ENCODE measurements around the gene ADAMTS8.

The ADAMTS8 gene

DNA sequence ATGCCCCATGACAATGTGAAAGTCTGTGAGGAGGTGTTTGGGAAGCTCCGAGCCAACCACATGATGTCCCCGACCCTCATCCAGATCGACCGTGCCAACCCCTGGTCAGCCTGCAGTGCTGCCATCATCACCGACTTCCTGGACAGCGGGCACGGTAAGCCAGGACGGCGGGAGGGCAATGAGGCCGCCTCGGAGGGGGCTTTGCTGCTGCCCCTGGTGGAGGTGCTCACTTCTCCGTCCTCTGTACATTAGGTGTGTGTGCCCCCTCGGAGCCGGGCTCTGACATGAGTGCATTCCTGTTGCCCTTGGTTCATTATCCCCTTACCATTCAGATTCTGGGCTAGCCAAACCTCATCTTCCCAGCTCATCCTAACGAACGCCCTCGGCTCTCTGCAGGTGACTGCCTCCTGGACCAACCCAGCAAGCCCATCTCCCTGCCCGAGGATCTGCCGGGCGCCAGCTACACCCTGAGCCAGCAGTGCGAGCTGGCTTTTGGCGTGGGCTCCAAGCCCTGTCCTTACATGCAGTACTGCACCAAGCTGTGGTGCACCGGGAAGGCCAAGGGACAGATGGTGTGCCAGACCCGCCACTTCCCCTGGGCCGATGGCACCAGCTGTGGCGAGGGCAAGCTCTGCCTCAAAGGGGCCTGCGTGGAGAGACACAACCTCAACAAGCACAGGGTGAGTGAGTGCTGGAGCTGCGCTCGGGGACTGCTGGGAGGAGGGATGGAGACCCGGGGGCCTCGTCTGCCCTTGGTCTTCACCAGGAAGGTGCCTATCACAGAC is 33.9 kb upstream of the ADAMTS8 start:
- no peak for DNase-seq

DNA sequence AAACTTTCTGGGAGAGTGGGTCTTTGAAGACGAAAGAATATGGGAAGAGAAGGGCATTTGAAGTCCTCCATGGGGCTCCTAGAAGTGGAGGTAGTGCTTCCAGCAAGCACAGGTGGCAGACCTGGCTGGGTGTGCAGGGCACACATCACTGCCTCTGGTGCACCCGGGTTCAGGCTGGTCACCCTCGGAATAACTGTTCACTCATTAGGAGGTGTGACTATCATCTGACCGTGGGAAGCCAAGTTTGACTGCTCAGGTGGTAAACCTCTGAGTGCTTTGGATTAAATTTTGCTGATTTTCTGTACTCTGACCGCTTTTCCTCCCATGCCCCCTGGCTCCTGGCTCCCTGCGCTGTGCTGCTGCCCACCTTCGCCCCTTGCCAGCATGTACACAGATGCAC is 31.1 kb upstream of the ADAMTS8 start:
- no peak for DNase-seq

DNA sequence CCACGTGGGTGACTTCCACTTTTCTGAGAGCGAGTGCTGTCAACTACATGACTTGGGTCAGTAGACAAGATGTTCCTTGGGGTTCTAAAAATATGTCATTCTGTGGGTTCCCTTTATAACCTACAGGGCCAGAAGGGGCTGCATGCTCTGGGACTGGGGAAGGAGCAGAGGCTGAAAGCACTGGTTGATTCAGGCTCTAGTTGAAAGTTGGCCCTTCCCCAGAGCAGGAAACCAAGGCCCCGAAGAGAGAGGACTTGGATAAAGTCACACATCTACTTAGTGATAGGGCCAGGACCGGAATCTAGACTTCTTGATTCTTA is 30.0 kb upstream of the ADAMTS8 start:
- no peak for DNase-seq

DNA sequence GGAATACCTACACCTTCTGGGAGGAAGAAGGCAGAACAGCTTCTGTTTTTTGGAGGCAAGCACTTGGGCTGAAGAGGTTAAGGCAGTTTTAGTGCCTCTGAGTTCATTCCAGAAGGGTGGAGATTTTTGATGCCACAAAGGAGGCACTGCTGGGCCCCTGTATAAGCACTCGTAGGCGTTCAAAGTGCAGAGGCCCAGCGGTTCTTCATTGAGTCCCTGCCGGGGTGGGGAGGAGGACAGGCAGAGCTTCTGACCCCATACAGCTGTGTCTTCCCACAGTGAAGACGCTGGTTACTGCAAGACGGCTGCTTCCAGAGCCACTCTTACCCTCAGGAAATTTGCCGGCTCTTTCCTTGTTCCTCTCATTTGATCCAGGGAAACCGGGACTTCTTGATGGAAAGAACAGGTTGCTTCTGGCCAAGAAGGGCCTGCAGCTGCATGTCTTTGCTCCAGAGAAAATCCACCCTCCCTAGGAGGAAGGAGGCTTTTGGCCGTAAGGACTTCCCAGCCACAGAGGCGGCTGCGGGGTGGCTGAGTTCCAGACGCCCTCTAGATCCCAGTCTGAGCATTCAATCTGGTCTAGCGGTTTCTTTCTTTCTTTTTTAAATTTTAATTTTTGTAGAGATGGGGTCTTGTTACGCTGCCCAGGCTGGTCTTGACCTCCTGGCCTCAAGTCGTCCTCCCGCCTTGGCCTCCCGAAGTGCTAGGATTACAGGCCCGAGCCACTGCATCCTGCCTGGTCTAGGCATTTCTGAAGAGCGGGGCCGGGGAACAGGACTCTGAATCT is 29.4 kb upstream of the ADAMTS8 start:
- no peak for DNase-seq

DNA sequence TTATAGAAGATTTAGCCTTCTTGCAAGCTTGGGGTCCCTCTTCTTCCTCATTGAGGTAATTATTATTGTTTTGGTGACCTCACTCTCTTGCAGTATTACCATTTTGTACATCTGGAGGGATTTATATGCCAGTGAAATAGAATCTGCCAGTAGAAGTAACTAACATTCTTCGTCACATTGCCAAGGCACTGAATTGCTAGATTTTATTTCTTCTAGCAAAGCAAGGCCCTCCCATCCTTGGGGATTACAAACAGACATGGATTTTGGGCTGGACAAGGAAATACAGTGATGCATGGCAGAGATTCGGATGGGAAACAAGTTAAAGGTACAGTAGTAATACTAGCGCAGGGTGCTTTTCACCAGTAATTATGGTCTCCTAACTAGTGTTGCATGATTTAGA is 27.9 kb upstream of the ADAMTS8 start:
- DNase-seq = no peak

DNA sequence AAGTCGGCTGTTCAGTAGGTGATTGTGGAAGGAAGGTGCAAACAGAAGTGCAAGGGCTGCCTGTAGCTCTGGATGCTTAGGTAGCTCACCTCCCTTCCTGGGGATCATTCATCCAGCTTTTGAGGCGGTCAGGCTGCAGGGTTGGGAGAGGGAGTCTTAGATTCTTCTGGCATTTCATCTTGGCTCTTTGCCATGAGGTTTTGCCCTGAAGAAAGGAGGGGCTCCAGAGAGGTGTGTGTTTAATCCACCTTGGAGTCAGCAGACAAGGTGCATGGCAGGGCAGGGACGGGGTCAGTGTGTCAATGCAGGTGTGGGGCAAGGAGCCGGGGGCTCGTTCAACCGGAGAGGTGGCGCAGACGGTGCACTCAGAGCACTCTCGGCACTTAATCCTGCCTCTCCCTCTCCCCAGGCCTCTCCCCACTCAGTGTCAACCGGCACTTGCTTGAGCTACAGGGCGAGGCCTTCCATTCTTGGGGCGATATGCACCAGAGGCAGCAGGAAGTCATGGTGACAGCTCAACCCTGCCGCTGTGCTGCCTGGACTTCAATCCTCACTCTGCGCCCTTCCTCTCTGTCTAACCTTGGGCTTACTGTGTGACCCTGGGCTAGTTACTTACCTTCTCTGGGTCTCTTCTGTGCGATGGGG is 27.2 kb upstream of the ADAMTS8 start:
- DNase-seq = no peak

DNA sequence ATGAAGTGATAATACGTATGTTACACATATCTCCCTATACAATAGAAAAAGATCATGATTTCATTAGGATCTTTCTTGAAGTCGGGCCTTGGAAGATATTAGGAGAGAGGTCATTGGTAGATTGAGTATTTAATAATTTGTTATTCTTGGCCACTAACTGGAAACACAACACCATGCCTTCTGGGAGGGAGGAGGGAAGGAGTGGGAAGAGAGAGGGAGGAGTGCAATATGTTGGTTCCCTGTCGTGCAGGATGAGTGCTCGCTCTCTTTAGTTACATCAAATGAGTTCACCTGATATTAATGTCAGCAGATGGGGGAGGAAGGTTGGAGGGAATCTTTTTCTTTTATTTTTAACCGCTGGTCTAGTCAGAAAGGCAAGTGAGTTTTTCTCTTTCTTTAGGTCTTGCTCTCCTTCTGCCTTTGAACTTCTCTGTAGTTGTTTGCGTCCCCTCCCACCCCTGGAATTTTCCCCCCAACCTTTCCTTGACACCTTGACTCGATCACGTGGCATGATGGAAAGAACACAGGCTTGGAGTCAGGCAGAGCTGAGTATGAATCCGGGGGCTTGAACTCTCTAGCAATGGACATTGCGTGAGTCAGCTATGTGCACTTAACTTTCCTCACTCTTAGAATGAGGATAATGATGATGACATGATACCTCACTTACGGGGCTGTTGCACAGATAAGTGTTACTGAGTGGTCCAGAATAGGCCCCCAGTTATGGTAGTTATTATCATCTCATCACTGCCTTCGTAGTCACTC is 26.3 kb upstream of the ADAMTS8 start:
- no peak for DNase-seq

DNA sequence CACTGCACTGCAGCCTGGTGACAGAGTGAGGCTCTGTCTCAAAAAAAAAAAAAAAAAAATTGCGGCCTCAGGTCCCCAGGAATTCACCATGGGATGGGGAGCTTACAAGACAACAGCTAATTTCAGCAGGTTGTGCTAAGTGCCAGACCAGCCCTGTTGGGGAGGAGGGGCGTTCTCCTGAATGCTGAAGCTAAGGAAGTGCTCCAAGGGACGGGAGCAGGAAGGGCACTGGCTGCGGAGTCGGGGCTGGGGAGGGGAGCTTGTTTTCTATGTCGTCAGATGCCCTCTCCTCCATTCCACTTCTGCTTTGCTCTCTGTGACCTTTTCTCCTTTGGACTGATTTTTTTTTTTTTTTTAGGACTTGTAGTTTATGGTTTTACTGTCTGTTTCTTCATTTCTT is 24.5 kb upstream of the ADAMTS8 start:
- DNase-seq = no peak

DNA sequence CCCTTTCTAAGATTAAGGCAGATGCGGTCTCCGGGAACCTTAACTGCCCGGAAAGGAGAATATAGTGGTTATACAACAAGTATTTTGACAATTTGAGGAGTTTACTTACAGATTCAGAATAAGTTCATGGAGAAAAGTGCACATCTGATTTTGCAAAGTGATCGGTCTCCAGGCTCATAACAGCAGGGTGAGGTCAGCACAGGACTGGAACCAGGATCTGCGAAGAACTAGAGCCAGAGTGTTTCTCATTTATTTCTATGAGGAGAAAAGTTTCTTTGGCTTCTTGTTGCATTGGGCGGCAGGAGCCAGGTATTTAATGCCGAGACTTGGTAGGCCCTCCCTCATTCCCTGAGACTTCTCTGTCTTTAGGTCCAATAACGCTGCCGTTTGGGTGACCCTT is 23.8 kb upstream of the ADAMTS8 start:
- no peak for DNase-seq

DNA sequence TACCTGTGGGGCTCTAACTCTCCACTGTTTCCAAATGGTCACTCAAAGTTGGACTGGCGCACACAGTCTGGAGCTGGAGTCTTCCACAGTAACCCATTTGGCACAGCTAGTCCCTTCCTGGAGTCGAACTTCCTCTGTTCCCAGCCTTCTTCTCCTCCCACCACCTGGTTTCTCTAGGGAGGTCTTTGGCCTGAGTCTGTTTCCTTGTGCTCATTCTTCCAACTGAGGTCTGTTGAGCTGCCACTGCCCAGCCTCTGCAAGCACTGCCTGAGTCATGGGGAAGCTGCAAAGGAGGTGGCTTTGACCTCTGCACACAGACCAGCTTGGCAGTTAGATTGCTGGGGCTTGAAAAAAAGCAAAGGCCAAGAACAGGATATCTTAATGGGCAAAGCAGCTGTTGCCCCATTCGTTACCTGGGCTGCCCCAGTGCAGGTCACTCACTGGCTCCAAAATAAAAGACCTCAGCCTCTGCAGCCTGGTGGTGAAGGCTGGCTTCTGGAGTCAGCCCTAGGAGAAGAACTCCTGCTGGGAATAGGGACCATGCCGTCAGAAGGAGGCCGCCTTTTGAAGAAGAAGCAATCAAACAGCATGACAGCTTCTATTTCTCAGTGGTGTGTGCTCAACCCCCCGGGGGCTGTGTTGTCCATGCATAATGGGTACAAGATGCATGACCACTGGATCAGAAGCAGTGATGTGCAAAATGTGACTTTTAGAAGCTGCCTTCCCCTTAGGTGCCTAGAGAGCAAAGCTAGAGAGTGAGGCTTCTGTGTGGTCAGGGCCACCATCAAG is 23.0 kb upstream of the ADAMTS8 start:
- no peak for DNase-seq

DNA sequence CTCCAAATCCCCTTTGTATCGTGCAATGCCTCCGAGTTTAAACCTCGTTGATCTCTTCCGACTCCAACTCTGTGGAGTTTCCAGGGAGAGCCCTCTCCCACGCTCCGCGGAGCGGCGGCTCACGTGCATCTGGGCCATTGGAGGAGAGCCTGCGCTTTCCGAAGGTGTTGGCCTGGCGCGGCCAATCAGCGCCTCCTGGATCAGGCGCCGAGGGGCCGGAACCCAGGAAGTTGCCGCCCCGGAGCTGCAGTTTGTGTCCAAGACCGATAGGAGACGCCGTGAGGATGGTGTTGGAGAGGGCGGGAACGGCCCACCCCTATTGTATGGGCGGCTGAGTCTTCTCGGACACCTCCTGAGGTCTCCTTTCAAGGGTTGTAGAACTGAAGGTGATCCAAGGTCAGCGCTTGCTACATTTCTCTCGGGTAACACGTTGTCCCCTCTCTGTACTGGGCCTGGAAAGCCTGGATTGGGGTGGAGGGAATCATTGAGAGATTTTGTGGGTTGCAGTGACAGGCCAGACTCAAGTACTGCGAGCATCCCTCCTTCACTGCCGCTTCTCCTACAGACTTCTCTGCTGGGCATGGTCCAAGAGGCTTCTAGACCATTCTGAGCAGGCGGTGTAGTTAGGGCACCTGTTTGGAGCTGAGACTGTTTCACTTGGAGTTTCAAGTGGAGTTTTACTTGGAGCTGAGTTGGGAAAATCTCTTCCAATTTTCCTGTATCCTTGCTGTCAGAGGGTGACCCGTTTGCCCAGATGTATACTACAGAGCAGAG is 21.8 kb upstream of the ADAMTS8 start:
- DNase-seq = peak; percentile 23 to 39 (median 28)

DNA sequence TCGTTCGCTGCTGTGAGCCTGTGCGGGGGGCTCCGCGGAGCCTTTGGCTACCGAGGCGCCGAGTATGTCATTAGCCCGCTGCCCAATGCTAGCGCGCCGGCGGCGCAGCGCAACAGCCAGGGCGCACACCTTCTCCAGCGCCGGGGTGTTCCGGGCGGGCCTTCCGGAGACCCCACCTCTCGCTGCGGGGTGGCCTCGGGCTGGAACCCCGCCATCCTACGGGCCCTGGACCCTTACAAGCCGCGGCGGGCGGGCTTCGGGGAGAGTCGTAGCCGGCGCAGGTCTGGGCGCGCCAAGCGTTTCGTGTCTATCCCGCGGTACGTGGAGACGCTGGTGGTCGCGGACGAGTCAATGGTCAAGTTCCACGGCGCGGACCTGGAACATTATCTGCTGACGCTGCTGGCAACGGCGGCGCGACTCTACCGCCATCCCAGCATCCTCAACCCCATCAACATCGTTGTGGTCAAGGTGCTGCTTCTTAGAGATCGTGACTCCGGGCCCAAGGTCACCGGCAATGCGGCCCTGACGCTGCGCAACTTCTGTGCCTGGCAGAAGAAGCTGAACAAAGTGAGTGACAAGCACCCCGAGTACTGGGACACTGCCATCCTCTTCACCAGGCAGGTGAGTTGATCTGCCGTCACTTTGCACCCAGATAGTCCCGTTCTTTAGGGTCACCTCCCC is 21.0 kb upstream of the ADAMTS8 start:
- no peak for DNase-seq

DNA sequence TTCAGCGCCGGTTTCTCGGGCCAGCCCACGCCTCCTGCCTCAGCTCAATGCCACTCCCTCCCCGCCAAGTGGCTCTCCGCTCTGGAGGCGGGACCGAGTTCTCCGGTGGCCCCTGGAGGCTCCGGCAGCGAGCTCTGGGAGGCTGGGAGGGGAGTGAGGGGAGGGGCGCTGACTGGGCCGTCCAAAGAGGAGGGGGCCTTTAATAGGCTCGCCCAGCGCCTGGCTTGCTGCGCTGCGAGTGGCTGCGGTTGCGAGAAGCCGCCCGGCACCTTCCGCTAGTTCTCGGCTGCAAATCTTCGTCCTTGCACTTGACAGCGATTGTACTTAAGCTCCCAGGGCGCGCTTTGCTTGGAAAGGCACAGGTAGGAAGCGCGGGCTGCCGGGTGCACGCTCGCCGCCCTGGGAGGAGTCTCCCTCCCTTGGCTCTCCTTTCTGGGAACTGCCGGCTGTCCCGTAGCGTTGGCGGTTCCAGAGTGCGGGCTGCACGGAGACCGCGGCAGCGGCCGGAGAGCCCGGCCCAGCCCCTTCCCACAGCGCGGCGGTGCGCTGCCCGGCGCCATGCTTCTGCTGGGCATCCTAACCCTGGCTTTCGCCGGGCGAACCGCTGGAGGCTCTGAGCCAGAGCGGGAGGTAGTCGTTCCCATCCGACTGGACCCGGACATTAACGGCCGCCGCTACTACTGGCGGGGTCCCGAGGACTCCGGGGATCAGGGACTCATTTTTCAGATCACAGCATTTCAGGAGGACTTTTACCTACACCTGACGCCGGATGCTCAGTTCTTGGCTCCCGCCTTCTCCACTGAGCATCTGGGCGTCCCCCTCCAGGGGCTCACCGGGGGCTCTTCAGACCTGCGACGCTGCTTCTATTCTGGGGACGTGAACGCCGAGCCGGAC is 20.3 kb upstream of the ADAMTS8 start, which contains the start of gene ADAMTS15:
Gene ADAMTS15 (plus strand): TSS at position 230 of the 894 bp plus-strand sequence. CDS start 329 bp downstream, at position 559.
- peak; percentile 48 to 65 (median 53) for DNase-seq

DNA sequence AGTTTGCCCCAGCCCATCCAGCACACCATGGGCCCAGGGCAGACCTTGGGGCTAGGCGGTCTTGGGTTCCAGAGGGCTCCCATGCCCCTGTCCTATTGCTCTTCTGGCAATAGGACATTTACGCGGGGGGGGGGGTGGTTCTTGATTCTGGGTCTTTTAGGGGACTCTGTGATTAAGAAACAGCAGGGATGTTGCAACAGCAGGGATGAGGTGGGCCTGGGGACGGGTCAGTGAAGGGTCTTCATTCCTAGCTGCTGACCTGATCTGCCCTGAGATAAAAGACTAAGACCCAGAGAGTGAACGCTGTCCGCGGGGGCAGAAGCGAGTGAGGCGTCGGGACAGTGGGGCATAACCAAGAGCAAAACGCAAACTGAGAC is 19.6 kb upstream of the ADAMTS8 start:
- DNase-seq = no peak

DNA sequence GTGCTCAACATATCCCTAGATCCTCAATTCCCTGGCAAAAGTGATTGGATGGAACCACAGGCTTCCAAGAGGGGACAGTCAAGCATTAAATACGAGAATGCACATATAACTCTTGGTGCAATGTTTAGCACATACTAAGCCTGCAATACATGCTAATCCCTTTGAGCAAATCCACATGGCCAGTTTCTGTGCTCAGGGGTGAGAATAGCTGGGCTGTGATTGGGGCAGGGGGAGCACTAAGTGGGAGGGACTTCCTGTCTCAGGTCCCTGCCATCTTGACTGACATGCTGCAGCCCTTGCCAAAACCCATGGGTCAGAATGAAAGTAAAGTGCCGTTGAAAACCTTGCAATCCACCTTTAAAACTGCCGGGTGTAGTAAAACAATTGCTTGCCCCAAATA is 17.4 kb upstream of the ADAMTS8 start:
- DNase-seq = no peak

DNA sequence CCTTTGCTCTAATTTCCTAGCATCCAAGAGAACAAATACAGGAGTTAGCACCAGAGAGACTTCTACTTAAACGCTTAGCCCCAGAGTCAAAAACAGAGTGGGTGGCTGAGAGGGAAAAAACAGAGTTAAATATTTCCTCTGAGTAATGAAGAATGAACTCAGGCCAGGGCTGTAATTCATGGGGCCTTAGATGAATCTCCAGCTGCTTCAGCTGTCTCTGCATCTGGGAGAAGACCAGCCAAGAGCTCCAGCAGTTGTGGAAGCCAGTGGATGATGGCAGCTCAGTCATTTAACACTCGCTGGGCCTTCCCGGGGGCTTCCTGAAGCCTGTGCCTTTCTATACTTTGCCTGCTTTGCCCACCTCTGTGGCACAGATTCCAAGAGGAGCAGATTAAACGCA is 14.3 kb upstream of the ADAMTS8 start:
- no peak for DNase-seq

DNA sequence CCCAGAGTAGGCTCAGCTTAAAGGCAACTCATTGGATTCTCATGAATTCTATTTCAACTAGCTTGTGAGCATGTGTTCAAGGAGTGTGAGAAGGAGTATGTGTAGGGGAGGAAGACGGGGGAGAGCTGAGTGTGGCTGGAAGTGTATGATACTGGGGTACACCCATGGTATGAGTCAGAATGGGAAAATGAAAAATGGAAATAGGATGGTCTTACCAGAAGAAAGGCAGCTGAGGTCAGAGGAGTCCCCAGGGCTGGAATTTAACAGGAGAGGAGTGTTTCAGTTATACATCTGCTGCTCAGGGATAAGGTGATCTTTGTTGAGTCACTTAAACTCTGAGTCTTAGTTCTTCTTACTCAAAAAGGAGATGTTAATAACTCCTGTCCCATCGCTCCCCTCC is 13.3 kb upstream of the ADAMTS8 start:
- DNase-seq = no peak

DNA sequence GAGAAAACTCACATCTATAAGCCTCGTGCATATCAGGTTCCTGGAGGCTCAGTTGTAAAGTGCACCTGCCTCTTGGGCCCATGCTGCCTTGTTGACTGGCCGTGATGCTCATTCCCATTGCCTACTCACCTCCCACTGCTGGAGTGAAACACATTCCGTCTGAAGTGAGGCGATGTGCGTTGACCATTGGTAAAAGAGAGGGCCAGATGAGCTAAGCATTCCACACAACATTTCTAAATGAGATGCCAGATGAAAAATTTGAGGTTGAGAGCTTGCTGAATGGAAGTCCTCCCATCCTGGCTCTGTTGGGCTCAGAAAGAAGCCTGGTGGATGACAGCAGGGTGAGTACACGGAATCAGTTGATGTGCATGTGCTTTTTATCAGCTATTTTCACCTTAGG is 11.5 kb upstream of the ADAMTS8 start:
- no peak for DNase-seq

DNA sequence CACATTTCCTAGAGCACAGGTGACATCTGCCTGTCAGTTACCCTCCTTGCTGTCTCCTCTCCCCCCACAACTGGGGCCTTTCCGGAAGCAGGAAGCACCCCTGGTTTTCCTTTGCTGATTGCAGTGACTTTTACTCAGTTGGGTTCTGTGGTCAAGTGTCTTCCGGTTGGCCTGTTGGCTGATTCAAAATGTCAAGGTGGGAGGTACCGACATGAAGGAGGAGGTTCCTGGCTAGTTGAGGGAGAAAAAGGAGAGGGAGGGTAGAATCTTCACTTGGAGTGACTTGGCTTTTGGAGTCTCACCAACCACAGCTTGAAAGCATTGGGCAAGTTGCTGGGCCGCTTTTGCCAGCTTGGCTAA is 10.7 kb upstream of the ADAMTS8 start:
- no peak for DNase-seq

All from suppressor macrophage treated with lipopolysaccharide for 1 hour (primary cell).